Right renal pelvis (tissue), 4 donors: ENCODE measurements around the gene DIP2C. TPM values are rescaled to one million over a fixed set of nuclear protein-coding genes. Genes with fewer than 3 reads are reported as not detected.
"Not testable (repeated sequence)": the region's sequence is repeated elsewhere in the genome, so short reads cannot be mapped to it uniquely, and the experiment has no call there.

Experiments
- DNase-seq, 4 donors: peaks; one replicate each; pipeline ENCODE4 v3.0.0-alpha.2; 2013; ENCODE audit warnings: low read depth in 4 of 4, low spot score in 3 of 4, missing footprints in 1 of 4
- polyA plus RNA-seq, 4 donors: library from polyadenylated mRNA; unstranded; fragments of 120-200 nt; gene quantifications; one replicate each; pipeline ENCODE4 v1.2.1, GENCODE V29; 2013; ENCODE audit not compliant: insufficient read length in 4 of 4

The DIP2C gene
- polyA plus RNA-seq, 4 donors = 19.6 to 22.4 (median 21.1) TPM

GRCh38 chr10:586716-587115, 102.8 kb downstream of the DIP2C start:
- DNase-seq = no peak

GRCh38 chr10:586151-586550, 103.3 kb downstream of the DIP2C start:
- DNase-seq = peak in 3 of 4 donors; percentile 26 to 56 (median 56)

GRCh38 chr10:585502-585901, 104.0 kb downstream of the DIP2C start:
- DNase-seq = no peak

- DNase-seq = not testable (repeated sequence)
Observed at GRCh38 chr10:584497-585290, 104.8 kb downstream of the DIP2C start.

- no peak for DNase-seq
Observed at GRCh38 chr10:583433-583832, 106.0 kb downstream of the DIP2C start.

- DNase-seq = no peak
Observed at GRCh38 chr10:581776-582330, 107.6 kb downstream of the DIP2C start.

- DNase-seq = no peak
Observed at GRCh38 chr10:580778-581177, 108.7 kb downstream of the DIP2C start.

GRCh38 chr10:576130-576465, 113.4 kb downstream of the DIP2C start:
- no peak for DNase-seq

- no peak for DNase-seq
Observed at GRCh38 chr10:575402-576129, 113.9 kb downstream of the DIP2C start.

- DNase-seq = no peak
Observed at GRCh38 chr10:572696-573095, 116.8 kb downstream of the DIP2C start.

GRCh38 chr10:571688-572451, 117.6 kb downstream of the DIP2C start:
- DNase-seq = no peak

GRCh38 chr10:571166-571565, 118.3 kb downstream of the DIP2C start:
- no peak for DNase-seq

GRCh38 chr10:570628-571163, 118.8 kb downstream of the DIP2C start:
- no peak for DNase-seq

- DNase-seq = no peak
Observed at GRCh38 chr10:569961-570627, 119.4 kb downstream of the DIP2C start.

- DNase-seq = no peak
Observed at GRCh38 chr10:568848-569247, 120.6 kb downstream of the DIP2C start.

- DNase-seq = no peak
Observed at GRCh38 chr10:567869-568268, 121.6 kb downstream of the DIP2C start.

- DNase-seq = no peak
Observed at GRCh38 chr10:566241-566885, 123.1 kb downstream of the DIP2C start.

GRCh38 chr10:565676-566075, 123.8 kb downstream of the DIP2C start:
- no peak for DNase-seq

- no peak for DNase-seq
Observed at GRCh38 chr10:565146-565545, 124.3 kb downstream of the DIP2C start.

- DNase-seq = no peak
Observed at GRCh38 chr10:563827-564226, 125.6 kb downstream of the DIP2C start.
